WI38 (cell line): ENCODE data around the gene PPP2R2C.

ENCODE experiments used
- H3K4me3 ChIP-seq: 2 replicates; pipeline ENCODE4 v1.5.1; 2011; ENCODE audit warnings: low read depth, mild to moderate bottlenecking, control low read depth, low read length
- CTCF ChIP-seq: IDR thresholded peaks from 2 replicates; pipeline ENCODE4 v1.5.1; 2012; ENCODE audit warnings: low read depth, mild to moderate bottlenecking, control low read depth, low read length

Gene PPP2R2C

GRCh38 chr4:6473264-6474052 lies 1.0 kb upstream of the PPP2R2C start:
- no peak overlapping the region for H3K4me3 ChIP-seq
- no peak for TF ChIP-seq CTCF

- H3K4me3 ChIP-seq: no peak overlapping the region
- no peak for TF ChIP-seq CTCF
These were observed 417 bp downstream of the PPP2R2C start for GRCh38 chr4:6472008-6472386.

- TF ChIP-seq CTCF: no peak
- H3K4me3 ChIP-seq: no peak overlapping the region
These were observed 957 bp downstream of the PPP2R2C start for GRCh38 chr4:6471307-6472007.

GRCh38 chr4:6470502-6471306 lies 1.7 kb downstream of the PPP2R2C start:
- no peak for TF ChIP-seq CTCF
- H3K4me3 ChIP-seq: 0 out of 2 replicates have a peak overlapping the region, but pooled peaks have one; percentile 26

GRCh38 chr4:6469898-6470501 lies 2.4 kb downstream of the PPP2R2C start:
- no peak overlapping the region for H3K4me3 ChIP-seq
- TF ChIP-seq CTCF: no peak

GRCh38 chr4:6469144-6469543 lies 3.3 kb downstream of the PPP2R2C start:
- no peak overlapping the region for H3K4me3 ChIP-seq
- TF ChIP-seq CTCF: no peak
